GM19452 (cell line): ENCODE results near the gene C12orf56.
"Not testable (repeated sequence)": the region's sequence is repeated elsewhere in the genome, so short reads cannot be mapped to it uniquely, and the experiment has no call there.

ENCODE experiments used
- ATAC-seq: cut with Tn5 transposase; IDR thresholded peaks from one replicate; pipeline ENCODE4 v1.9.1; 2021; ENCODE audit not compliant: unreplicated experiment

C12orf56 gene

DNA sequence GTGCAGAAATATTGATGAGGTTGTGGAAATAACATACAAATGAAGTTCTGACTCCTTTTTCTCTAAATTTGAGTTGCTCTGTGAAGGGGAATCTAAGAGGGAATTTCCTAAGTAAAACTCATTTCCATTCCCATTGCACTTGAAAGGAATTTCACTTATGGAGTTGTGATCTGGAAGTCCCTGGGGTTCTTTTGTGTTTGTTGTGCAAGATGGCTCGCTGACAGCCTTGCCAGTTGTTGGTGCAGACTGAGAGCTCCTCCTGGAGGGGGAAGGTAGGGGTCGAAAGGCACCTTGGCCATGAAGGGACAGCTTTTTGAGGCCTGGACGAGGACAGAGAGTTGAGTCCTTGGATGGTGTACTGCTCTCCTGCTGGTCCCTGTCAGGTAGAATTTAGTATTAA, 72.0 kb downstream of the C12orf56 start:
- no peak for ATAC-seq

DNA sequence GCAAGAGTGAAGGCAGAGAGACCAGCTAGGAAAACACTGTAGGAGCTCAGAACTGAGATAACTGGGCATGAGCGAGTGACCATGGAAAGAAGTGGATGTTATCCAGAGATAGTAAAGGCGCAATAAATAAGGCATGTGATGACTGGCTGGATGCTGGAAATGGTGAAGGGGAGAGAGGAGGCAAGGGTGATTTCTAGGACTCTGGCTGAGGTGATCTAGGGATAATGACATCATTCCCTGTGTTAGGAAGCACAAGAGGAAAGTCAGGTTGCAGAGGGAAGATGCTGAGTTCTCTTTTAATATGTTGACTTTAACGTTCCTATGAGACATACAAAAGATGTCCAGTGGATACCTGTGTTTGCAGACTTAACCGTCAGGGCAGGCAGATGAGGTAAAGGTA, 78.7 kb downstream of the C12orf56 start:
- ATAC-seq = no peak

DNA sequence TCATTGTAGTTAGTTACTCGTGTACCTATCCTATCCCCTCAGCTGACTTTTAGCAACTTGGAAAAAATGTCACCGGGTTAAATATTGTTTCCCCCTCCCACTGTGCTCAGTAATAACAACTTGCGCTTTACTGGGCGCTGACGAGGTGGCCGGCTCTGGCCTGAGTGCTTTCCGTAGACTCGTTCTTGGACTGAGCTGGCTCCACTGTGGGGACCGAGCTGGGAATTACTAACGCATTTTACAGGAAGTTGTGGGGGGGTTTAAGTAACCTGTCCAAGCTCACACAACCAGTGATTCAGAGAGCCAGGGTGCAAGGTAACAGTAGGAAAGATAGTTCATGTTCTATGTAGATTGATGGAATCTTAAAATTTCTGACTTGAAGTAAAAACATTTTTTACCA, 86.0 kb downstream of the C12orf56 start:
- ATAC-seq = no peak

DNA sequence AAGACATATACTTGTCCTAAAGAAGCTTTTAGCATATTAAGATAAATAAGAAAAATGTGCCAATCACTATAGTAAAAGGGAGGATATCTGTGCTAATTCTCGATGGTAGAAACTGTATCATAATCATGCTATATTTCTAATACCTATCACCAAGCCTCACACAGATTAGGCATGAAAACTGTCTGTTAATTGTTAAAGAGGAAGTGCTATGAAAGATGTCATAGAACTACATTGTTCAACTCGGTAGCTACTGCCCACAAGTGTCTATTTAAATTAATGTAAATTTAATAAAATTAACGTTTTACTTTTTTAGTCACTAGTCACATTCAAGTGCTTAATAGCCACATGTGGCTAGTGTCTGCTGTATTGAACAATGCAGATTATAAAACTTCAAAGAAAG, 90.9 kb downstream of the C12orf56 start:
- ATAC-seq = no peak

DNA sequence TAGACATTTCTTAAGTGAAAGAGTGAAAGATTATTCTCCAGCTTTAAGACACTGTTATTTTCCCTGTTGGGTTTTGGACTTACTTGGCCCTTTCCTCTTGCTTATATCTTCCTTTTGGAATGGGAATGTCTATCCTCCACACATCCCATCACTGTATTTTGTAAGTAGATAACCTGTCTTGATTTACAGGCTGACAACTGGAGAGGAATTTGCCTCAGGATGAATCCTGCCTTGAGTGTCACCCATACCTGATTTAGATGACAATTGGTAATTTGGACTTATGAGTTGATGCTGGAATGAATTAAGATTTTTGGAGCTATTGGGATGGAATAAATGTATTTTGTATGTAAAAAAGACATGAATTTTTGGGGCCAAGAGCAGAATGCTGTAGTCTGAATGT, 94.3 kb downstream of the C12orf56 start:
- ATAC-seq = no peak

DNA sequence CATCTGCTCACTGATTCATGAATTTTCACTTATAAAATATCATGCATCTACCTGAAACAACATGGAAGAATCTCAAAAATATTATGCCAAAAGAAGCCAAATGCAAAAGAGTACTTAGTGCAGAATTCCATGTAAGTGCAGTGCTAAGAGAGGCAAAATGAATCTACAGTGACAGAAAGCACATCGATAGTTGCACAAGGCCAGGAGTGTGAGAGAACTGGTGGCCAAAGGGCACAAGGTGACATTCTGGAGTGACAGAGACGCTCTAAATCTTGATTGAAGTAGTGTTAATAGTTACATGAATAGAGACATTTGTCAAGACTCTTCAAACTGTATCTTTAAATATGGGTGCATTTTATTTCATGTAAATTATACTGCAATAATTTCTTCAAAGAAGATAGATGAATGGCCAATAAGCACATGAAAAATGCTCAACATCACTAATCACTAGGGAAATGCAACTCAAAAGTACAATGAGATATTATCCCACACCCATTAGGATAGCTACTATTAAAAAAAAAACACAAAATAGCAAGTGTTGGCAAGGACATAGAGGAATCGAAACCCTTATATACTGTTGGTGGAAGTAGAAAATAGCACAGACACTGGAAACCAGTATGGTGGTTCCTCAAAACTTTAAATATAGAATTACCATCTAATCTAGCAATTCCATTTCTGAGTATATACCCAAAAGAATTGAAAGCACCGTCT, 96.7 kb downstream of the C12orf56 start:
- ATAC-seq = no peak

DNA sequence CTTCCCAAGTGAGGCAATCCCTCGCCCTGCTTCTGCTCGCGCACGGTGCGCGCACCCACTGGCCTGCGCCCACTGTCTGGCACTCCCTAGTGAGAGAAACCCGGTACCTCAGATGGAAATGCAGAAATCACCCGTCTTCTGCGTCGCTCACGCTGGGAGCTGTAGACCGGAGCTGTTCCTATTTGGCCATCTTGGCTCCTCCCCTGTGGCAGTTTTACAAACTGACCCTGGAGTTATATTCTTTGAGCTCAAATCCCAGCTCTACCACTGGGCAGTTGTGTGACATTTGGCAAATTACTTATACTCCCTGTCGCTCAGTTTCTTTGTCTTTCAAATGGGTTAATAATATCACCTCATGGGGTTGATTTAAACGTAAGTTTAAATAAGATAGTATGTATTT, 97.4 kb downstream of the C12orf56 start:
- not testable (repeated sequence) for ATAC-seq

DNA sequence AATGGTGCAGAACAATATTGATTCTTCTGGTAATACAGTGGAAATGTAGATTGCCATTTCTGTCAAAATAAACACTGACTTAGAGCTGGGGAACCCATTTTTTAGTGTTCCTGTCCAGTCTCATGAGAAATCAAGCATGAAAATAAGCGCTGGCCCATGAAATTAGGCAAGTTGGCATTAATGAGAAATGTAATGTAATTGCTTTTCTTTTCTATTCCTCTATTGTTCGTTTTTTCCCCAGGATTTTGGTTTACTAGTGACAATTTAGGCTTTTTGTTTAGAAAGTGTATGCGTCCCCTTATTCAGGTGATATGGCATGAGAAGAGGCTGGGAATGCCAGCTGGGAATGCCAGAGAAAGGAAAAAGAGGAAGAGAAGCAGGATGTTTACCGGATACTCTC, 104.0 kb downstream of the C12orf56 start:
- no peak for ATAC-seq

DNA sequence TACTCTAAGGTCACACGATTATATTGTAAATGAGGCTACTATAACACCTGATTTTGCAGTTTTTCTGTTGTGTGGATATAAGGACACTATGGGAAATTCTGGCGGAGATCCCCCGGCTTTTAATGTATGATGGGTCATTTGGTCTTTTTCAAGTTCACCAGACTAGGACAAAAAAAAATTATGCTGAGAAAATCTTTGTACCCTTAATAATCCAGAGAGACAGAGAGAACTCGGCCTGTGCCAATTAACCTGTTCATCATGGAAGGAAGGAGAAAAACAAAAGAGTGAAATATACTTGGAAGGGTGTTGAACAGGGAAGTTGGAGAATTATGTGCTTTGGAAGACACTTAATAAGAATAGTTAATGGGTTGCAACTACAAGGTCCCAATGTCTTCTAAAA, 106.3 kb downstream of the C12orf56 start:
- ATAC-seq = no peak

DNA sequence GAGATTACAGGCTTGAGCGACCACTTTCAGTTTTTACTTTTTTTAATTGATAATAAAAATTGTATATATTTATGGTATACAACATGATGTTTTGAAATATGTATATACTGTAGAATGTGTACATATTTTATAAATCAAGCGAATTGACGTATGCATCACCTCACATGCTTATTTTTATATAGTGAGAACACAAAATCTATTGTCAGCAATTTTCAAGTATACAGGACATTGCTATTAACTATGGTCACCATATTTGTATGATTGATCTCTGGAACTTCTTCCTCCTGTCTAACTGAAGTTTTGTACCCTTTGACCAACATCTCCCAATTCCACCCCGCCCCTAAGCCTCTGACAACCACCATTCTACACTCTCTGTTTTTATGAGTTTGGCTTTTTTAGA, 112.1 kb downstream of the C12orf56 start:
- ATAC-seq = no peak

DNA sequence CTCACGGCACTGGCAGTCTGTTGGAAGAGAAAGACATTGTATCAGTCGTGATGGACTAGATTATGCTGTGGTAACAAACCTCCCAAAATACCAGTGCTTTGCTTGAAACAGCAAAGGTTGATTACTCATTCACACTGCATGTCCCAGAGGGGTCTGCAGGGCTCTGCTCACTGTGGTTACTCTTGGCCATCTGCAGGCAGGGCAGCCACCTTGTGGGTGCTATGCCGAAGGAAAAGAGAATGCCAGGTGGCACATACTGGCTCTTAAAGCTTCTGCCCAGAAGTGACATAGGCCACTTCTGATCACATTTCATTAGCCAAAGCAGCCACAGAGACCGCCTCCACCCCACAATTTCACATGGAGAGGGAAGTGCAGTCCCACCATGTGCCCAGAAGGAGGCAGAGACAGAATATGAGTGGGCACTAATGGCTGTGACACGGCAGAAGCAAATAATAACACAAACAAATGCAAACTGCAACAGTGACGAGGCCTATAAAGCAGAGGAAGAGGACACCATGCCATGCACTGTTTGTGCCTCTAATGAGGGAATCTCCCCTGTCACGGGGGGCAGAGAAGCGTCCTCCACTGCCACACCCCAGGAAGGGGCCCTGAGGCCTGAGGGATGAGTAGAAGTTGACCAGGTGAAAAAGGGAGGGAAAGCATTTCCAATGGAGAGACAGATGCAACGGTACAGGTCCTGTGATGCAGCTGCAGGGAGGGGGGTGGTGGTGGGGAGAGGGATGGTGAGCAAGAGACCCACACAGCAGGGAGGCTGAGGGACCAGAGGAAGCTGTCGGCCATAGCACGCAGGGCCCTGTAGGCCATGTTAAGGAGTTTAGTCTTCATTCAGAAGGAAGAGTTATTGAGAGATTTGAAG, 116.8 kb downstream of the C12orf56 start:
- no peak for ATAC-seq

DNA sequence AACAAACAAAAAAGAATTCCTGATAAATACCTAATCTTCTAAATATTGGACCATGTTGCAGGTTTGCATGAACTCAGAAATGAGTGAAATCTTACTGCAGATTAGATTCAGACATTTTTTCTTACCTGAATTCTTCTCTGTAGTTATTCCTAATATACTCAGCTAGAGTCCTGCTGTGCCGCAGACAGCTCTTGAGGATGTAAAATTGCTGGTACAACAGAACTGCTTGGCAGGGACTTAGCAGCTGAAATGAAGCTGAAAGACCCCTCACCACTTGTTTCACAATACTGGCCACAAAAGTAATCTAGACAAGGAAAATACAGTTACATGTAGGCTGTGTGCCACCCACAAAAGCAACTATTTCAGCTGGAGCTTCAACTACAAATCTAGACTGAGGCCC, 120.1 kb downstream of the C12orf56 start:
- no peak for ATAC-seq

DNA sequence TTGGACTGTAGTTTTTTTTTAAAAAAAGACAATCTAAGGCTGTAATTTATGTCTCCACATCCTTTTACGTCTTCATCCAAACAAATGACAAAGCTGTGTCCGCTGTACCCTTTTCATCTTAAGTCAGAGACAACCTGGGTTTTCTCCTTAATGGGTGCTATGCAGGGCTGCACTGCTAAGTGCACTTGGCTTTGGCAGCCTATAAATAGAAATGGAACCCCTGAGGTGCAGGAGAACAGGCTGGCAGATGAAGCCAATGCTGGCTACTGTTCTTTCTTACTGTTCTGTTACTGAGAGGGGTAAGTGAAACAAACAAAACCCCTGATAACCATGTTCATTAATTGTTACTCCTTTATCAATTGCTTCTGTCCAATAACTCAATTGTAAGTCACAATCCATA, 121.4 kb downstream of the C12orf56 start:
- no peak for ATAC-seq

DNA sequence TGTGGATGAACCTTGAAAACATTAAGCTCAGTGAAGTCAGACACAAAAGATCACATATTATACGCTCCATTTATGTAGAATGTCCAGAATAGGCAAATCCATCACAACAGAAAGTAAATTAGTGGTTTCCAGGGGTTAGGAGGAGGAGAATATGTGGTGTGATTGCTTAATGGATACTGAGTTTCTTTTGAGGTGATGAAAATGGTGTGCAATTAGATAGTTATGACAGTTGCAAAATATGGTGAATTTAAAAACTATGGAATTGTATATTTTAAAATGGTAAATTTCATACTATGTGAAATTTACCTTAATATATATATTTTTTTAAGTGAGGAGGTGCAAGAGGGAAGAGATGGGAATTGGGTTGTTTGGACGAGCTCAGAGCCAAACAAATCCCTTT, 122.1 kb downstream of the C12orf56 start:
- ATAC-seq = no peak

DNA sequence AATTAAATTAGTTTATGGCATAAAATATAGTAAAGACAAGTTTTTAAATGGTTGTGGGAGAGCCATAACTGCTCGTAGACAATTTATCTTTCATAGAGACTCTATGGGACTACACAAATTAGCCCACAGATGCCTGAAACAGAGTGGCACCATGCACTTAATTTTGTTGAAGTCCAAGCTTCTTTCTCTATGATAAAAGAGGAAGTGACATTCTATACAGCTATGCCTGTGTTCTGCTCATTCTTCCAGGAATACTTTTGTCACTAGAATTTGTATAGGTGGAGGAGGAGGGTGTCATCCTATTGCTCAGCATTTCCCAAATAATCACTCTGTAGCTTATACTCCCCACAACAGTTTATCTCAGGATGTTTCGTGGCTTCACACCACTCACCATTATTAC, 124.7 kb downstream of the C12orf56 start:
- ATAC-seq = no peak

DNA sequence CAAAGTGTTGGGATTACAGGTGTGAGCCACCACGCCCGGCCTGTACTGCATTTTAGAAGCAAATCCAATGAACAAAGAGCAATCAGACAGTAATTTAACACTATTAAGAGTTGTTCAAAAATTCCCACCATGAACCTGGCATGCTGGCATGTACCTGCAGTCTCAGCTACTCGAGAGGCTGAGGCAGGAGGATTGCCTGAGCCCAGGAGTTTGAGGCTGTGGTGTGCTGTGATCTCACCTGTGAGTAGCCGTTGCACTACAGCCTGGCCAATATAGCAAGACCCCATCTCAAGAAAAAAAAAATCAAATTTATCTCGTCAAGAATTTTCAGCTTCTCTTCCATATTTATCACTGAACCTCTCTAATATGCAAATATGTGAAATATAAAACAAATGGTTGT, 128.7 kb downstream of the C12orf56 start:
- no peak for ATAC-seq

DNA sequence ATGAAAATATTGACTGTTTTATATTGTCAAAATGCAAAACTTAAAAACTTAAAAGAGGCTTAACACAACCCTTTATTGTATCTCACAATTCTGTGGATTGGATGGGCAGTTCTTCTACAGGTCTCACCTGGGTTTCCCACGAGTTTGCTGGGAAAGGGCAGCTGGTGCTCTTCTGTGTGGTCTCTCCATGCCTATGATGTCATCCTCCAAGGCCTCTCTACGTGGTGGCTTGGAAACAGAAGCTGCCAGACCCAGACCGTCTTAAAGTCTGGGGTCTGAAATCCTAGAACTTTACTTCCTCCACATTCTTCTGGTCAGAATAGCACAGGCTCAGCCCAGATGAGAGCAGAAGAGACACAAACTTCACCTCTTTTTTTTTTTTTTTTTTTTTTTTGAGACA, 132.0 kb downstream of the C12orf56 start:
- ATAC-seq = no peak

DNA sequence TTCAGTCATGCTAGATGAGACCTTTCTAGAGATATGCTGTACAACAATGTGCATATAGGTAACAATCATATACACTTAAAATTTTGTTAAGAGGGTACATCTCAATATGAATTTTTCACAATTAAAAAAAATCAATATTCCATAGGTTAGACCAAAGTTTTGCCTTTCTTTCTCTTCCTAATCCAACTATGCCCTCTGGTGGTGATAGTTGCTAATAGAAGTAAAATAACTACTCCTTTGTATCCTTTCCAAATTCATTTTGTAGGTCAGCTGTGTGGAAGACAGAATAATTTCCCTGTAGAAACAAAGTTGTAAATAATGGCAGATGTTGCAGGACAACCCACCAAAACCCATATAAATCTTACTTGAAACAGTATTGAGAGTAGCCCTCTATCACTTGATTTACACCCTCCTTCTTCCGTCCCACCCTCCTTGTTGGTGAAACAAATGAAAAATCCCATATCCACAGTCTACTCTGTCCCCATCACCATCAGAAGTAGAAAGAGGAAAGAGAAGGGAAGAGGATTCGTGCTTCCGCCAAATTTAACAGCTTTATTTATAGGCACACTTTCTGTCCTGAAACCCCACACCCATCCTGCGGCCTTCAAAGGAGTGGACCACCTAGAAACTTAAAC, 134.3 kb downstream of the C12orf56 start:
- ATAC-seq = no peak

DNA sequence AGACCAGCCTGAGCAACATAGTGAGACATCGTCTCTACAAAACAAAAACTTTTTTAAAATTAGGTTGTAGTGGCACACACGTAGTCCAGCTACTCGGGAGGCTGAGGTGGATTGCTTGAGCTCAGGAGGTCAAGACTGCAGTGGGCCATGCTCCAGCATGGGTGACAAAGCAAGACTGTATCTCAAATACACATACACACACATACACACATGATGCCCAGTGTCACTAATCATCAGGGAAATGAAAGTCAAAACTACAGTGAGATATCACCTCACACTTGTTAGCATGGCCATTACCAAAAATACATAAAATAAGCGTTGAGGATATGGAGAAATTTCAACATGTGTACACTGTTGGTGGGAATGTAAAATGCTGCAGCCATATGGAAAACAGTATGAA, 135.3 kb downstream of the C12orf56 start:
- no peak for ATAC-seq

DNA sequence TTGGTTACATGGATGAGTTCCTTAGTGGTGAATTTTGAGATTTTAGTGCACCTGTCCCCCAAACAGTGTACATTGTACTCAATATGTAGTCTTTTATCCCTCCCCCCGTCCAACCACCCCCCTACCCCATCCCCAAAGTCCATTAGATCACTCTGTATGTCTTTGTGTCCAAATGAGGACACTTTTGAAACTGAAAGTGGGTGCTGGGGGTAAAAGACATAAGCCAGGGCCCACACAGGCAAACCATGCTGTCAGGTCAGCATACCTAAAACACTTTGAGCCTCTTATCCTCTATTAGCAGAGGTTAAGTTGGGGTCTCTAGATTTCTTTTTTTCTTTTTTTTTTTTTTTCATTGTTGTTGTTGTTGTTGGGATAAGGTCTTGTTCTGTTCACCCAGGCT, 137.2 kb downstream of the C12orf56 start:
- no peak for ATAC-seq

DNA sequence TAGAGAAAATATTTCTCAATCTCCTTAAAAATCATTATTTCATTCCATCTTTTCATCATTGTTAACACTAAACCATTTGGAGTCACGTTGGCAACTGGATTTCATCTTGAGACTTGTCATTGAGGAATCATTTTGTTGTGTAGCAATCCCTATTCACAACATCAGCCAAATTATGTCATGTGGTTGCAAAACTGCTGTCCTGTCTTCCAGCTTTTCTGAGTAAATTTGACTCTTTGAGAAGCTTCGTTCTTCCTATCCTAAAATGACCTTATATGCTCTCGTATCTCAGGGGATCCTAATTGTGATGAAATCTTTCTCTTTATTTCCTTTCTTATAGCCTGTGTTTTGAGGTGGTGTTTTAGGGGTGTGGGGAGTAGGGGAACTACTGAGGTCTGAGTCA, 137.9 kb downstream of the C12orf56 start:
- ATAC-seq = no peak

DNA sequence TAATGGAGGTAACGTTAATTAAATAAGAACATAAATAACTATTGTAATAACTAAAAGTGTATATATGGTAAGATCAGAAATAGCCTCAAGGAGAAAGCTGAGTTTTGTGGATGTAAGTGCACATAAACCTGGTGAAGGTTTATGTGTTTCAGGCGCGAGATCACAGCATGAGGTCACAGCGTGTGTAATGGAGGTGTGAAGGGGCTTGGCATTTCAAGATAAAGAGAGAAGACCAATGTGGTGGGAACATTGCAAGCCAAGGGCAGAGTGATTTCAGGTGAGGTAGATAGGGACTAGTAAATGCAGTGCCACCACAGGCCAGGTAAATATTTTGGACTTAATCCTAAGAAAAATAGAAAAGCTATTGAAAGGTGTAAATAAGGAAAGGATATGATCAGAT, 146.7 kb downstream of the C12orf56 start:
- no peak for ATAC-seq
